CD4-positive, alpha-beta memory T cell (primary cell): Measurements from ENCODE around the gene TCF7L1. TPM values are rescaled to one million over a fixed set of nuclear protein-coding genes. Genes with fewer than 3 reads are reported as not detected.

Experiments used
- CTCF ChIA-PET: fragments of 350-600 bp; sonication (Branson Sonifier 250); formaldehyde crosslinking; loops from one replicate; lab custom pipeline; 2021; ENCODE audit warnings: inconsistent platforms; ENCODE audit not compliant: partially characterized antibody; lab: Charles Lee
- POLR2A ChIA-PET: fragments of 350-600 bp; sonication (Branson Sonifier 250); formaldehyde crosslinking; loops from one replicate; lab custom pipeline; 2021; ENCODE audit not compliant: partially characterized antibody; lab: Charles Lee
- DNase-seq, 5 donors: peaks; one replicate each; pipeline versions ENCODE4 v3.0.0 to v3.0.0-alpha.2; 2020 to 2022; ENCODE audit warnings: mixed read lengths in 1 of 5
- H3K27ac ChIP-seq: one replicate; pipeline ENCODE4 v1.7.0; 2013; ENCODE audit warnings: low read depth, low read length
- H3K27me3 ChIP-seq: 2 replicates; pipeline ENCODE4 v1.7.0; 2013; ENCODE audit warnings: mild to moderate bottlenecking, low read length, moderate library complexity; ENCODE audit not compliant: insufficient read depth
- H3K36me3 ChIP-seq: 2 replicates; pipeline ENCODE4 v1.7.0; 2013; ENCODE audit warnings: mild to moderate bottlenecking, low read length, moderate library complexity; ENCODE audit not compliant: insufficient read depth
- H3K4me1 ChIP-seq: 2 replicates; pipeline ENCODE4 v1.7.0; 2013; ENCODE audit warnings: mild to moderate bottlenecking, low read length, moderate library complexity; ENCODE audit not compliant: insufficient read depth
- H3K4me3 ChIP-seq, 2 donors: one replicate each; pipeline ENCODE4 v1.7.0; 2013; ENCODE audit warnings: low read length in 2 of 2, mild to moderate bottlenecking in 1 of 2
- H3K9me3 ChIP-seq, 2 donors: one replicate each; pipeline ENCODE4 v1.7.0; 2013; ENCODE audit warnings: low read length in 2 of 2, control low read depth in 1 of 2; ENCODE audit not compliant: control insufficient read depth in 1 of 2
- H3K27ac Mint-ChIP-seq, 7 donors: one replicate each; pipeline ENCODE4 v1.8.0; 2020 to 2021; ENCODE audit warnings: mixed read lengths in 7 of 7, mild to moderate bottlenecking in 6 of 7, inconsistent platforms in 3 of 7, moderate library complexity in 3 of 7
- H3K27me3 Mint-ChIP-seq, 2 donors: one replicate each; pipeline ENCODE4 v1.8.0; 2020 to 2021; ENCODE audit warnings: mixed read lengths in 2 of 2
- H3K36me3 Mint-ChIP-seq, 2 donors: one replicate each; pipeline ENCODE4 v1.8.0; 2020 to 2021; ENCODE audit warnings: mixed read lengths in 2 of 2, inconsistent platforms in 1 of 2, mild to moderate bottlenecking in 1 of 2
- H3K4me1 Mint-ChIP-seq, 4 donors: one replicate each; pipeline ENCODE4 v1.8.0; 2020 to 2021; ENCODE audit warnings: mixed read lengths in 4 of 4, mild to moderate bottlenecking in 1 of 4
- H3K4me3 Mint-ChIP-seq, 8 donors: one replicate each; pipeline ENCODE4 v1.8.0; 2020 to 2021; ENCODE audit warnings: mixed read lengths in 8 of 8, mild to moderate bottlenecking in 7 of 8, moderate library complexity in 6 of 8, inconsistent platforms in 3 of 8
- H3K9me3 Mint-ChIP-seq, 8 donors: one replicate each; pipeline ENCODE4 v1.8.0; 2020 to 2021; ENCODE audit warnings: mixed read lengths in 8 of 8, mild to moderate bottlenecking in 5 of 8, inconsistent platforms in 3 of 8, moderate library complexity in 1 of 8
- intact Hi-C: fragments of 100-400 bp; cut with micrococcal nuclease; formaldehyde crosslinking; loops from one replicate; pipeline ENCODE4 v1.15.1; 2023
- polyA plus RNA-seq, 2 donors: library from polyadenylated mRNA; unstranded; fragments of 300-500 nt; fragmentation: Illumina TruSeq; gene quantifications; one replicate each; pipeline ENCODE4 v1.2.3, GENCODE V29; 2021
- total RNA-seq, 2 experiments: library from RNA; stranded (reverse); gene quantifications; one replicate each; pipeline ENCODE4 v1.2.3, GENCODE V29; 2021

TCF7L1 gene
- total and polyA plus RNA-seq, 4 experiments from 2014 or later: 0.06 TPM; not detected in 3

GRCh38 chr2:85354286-85355072, 221.3 kb downstream of the TCF7L1 start, which contains the start of the genes ELMOD3 and RETSAT:
TSS of gene ELMOD3 (plus strand) at chr2:85354769. CDS start at chr2:85357199, 2,430 bp downstream.
TSS of gene RETSAT (minus strand) at chr2:85354528. CDS start at chr2:85354507, 21 bp downstream.
- DNase-seq: peak; percentile 98 to 99 (median 99)

DNA sequence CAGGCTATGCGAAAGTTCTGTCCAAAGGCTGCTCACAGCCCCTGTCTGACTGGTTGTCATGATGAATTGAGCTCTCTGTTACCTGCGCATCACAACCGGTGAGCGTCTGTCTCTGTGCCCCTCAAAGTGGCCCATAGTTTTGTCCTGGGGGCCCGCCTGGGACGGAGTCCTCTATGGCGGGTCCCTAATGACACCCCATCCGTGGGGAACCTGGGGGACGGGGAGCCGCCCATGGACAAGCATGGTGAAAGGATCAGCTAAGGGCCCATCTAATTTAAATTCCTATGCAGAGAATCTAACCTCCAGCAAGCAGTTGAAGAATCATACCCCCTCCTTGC, 221.8 kb downstream of the TCF7L1 start:
- no peaks in the 10 kb centered on the region for H3K27me3 ChIP-seq
- H3K4me3 ChIP-seq: peak overlapping the region; percentile 64 to 81
- H3K27ac ChIP-seq: peak overlapping the region; percentile 94
- peaks cover 38 to 58% of the 10 kb centered on the region in 2 donors for H3K36me3 Mint-ChIP-seq
- peaks cover 44% of the 10 kb centered on the region for H3K4me1 ChIP-seq
- H3K9me3 ChIP-seq: no peaks in the 10 kb centered on the region
- peaks cover 18% of the 10 kb centered on the region for H3K36me3 ChIP-seq
- DNase-seq: no peak
- H3K27ac Mint-ChIP-seq: peak overlapping the region; percentile 94 to 100 (median 99)
- H3K9me3 Mint-ChIP-seq: no peaks in the 10 kb centered on the region
- ChIA-PET CTCF (interaction anchor here (1.1 to 2.6 kb wide), 4 partner anchors 9 to 196 kb away, joined by 4 to 12 read pairs (median 6); partner anchors contain the start of gene TGOLN2), POLR2A (interaction anchor here (0.7 to 10.9 kb wide), 22 partner anchors 9 to 261 kb away, joined by 3 to 240 read pairs (median 6); partner anchors contain the start of genes MAT2A, RNF181, SH2D6 and TGOLN2)
- intact Hi-C loops: loop anchor here (2.0 kb wide), 1 partner anchor 54 kb away; no protein-coding TSS in a partner anchor
- H3K4me3 Mint-ChIP-seq: peak overlapping the region; percentile 97 to 100 (median 99)
- H3K4me1 Mint-ChIP-seq: peaks cover 30 to 77% (median 57%) of the 10 kb centered on the region in 4 donors
- H3K27me3 Mint-ChIP-seq: no peaks in the 10 kb centered on the region

More at GRCh38 chr2:85354286-85355072, 221.3 kb downstream of the TCF7L1 start, which contains the start of the genes ELMOD3 and RETSAT:
- Mint-ChIP-seq H3K9me3 (no peaks in the 10 kb centered on the region), H3K27me3 (no peaks in the 10 kb centered on the region), H3K27ac (peak within 1 kb of the TSS; percentile 94 to 100 (median 99)), H3K4me3 (peak within 1 kb of the TSS; percentile 97 to 100 (median 99)), H3K36me3 (peaks cover 43 to 59% of the 10 kb centered on the region in 2 donors), H3K4me1 (peaks cover 28 to 74% (median 57%) of the 10 kb centered on the region in 4 donors)
- peak within 1 kb of the TSS; percentile 94 for H3K27ac ChIP-seq
- CTCF ChIA-PET: interaction anchor here (0.6 to 2.6 kb wide), 6 partner anchors 9 to 232 kb away, joined by 3 to 12 read pairs (median 4); partner anchors contain the start of gene TGOLN2
- intact Hi-C loops: loop anchor here (1.0 to 5.0 kb wide), 8 partner anchors 26 to 1088 kb away; partner anchors contain the start of genes KDM3A, SH2D6 and USP39
- no peaks in the 10 kb centered on the region for H3K9me3 ChIP-seq
- POLR2A ChIA-PET: interaction anchor here (0.7 to 10.9 kb wide), 25 partner anchors 8 to 1087 kb away, joined by 3 to 240 read pairs (median 5); partner anchors contain the start of genes KDM3A, MAT2A, RNF181 and SH2D6
- no peaks in the 10 kb centered on the region for H3K27me3 ChIP-seq
- peaks cover 24% of the 10 kb centered on the region for H3K36me3 ChIP-seq
- peak within 1 kb of the TSS; percentile 64 to 81 for H3K4me3 ChIP-seq
- peaks cover 44% of the 10 kb centered on the region for H3K4me1 ChIP-seq

DNA sequence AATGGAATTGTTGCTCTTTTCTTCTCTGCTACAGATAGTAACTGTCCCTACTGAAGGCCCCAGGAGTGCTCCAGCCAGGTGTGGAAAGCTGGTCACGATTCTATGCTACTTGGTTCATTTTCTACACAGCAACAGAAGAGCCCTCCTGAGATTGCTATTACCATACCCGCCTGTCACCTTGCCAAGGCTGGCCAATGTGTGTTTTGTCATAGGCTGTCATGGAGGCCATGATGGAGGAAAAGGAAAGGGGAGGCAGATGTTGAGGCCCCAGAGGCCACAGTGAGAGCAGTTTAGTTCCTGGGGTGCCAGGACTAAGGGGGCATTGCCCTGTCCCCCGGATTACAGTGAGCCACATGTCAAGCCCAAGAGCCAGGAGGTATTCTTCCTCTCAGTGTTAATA, 222.3 kb downstream of the TCF7L1 start:
- no peaks in the 10 kb centered on the region for H3K9me3 Mint-ChIP-seq
- no peaks in the 10 kb centered on the region for H3K27me3 Mint-ChIP-seq
- H3K4me3 ChIP-seq: peak overlapping the region; percentile 64 to 81
- intact Hi-C loops: loop anchor here (2.0 kb wide), 1 partner anchor 53 kb away; no protein-coding TSS in a partner anchor
- peak overlapping the region in 6 of 7 donors; percentile 48 to 100 (median 84) for H3K27ac Mint-ChIP-seq
- peaks cover 33 to 56% of the 10 kb centered on the region in 2 donors for H3K36me3 Mint-ChIP-seq
- peaks cover 30 to 74% (median 56%) of the 10 kb centered on the region in 4 donors for H3K4me1 Mint-ChIP-seq
- POLR2A ChIA-PET: interaction anchor here (0.7 to 10.9 kb wide), 11 partner anchors 9 to 260 kb away, joined by 4 to 240 read pairs (median 7); partner anchors contain the start of genes MAT2A, TGOLN2 and USP39
- no peaks in the 10 kb centered on the region for H3K27me3 ChIP-seq
- peaks cover 44% of the 10 kb centered on the region for H3K4me1 ChIP-seq
- peaks cover 13% of the 10 kb centered on the region for H3K36me3 ChIP-seq
- no peak for DNase-seq
- no peaks in the 10 kb centered on the region for H3K9me3 ChIP-seq
- peak overlapping the region; percentile 94 for H3K27ac ChIP-seq
- CTCF ChIA-PET: interaction anchor here (2.6 kb wide), 1 partner anchor 28 kb away, joined by 12 read pairs; the partner anchor contains the start of gene TGOLN2
- H3K4me3 Mint-ChIP-seq: peak overlapping the region; percentile 97 to 100 (median 99)

- intact Hi-C loops: no loop called here
- DNase-seq: no peak
- no peaks in the 10 kb centered on the region for H3K27me3 Mint-ChIP-seq
- H3K4me1 ChIP-seq: peaks cover 44% of the 10 kb centered on the region
- H3K27ac Mint-ChIP-seq: no peak overlapping the region
- H3K9me3 Mint-ChIP-seq: no peaks in the 10 kb centered on the region
- H3K36me3 Mint-ChIP-seq: peaks cover 30 to 51% of the 10 kb centered on the region in 2 donors
- no peaks in the 10 kb centered on the region for H3K9me3 ChIP-seq
- H3K4me3 ChIP-seq: no peak overlapping the region
- H3K27me3 ChIP-seq: no peaks in the 10 kb centered on the region
- ChIA-PET CTCF (interaction anchor here (1.4 kb wide), 1 partner anchor 195 kb away, joined by 3 read pairs; no protein-coding TSS in a partner anchor), POLR2A (interaction anchor here (4.2 to 10.9 kb wide), 2 partner anchors 30 to 183 kb away, joined by 43 to 240 read pairs; partner anchors contain the start of genes MAT2A and TGOLN2)
- H3K36me3 ChIP-seq: peaks cover 9% of the 10 kb centered on the region
- no peak overlapping the region for H3K27ac ChIP-seq
- H3K4me1 Mint-ChIP-seq: peaks cover 28 to 69% (median 52%) of the 10 kb centered on the region in 4 donors
- H3K4me3 Mint-ChIP-seq: peak overlapping the region in 3 of 8 donors; percentile 97 to 100 (median 100)
Measured at GRCh38 chr2:85356186-85356585, 223.0 kb downstream of the TCF7L1 start.

DNA sequence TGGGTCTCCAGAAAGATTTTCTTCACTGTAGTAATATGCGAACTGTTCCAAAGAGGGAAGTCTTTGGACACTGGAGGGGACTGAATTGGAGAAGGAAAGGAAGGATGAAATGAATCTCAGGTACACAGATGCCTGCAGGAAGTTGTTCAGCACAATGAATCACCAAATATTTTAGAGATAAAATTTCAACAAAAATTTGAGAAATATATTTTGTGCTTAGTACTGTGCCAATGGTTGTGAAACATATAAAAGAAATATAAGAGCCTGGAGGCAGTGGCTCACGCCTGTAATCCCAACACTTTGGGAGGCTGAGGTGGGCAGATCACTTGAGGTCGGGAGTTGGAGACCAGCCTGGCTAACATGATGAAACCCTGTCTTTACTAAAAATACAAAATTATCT, 224.5 kb downstream of the TCF7L1 start:
- Histone ChIP-seq H3K4me1 (peaks cover 40% of the 10 kb centered on the region), H3K27me3 (no peaks in the 10 kb centered on the region), H3K36me3 (peaks cover 9% of the 10 kb centered on the region), H3K27ac (no peak overlapping the region), H3K9me3 (no peaks in the 10 kb centered on the region), H3K4me3 (no peak overlapping the region)
- intact Hi-C loops: no loop called here
- no peak overlapping the region for H3K27ac Mint-ChIP-seq
- ChIA-PET POLR2A (interaction anchor here (0.6 to 10.9 kb wide), 3 partner anchors 31 to 809 kb away, joined by 3 to 240 read pairs (median 3); partner anchors contain the start of gene TGOLN2), CTCF (no interaction called here)
- H3K27me3 Mint-ChIP-seq: no peaks in the 10 kb centered on the region
- H3K4me3 Mint-ChIP-seq: peak overlapping the region in 1 of 8 donors; percentile 9
- H3K9me3 Mint-ChIP-seq: no peaks in the 10 kb centered on the region
- H3K36me3 Mint-ChIP-seq: peaks cover 37 to 53% of the 10 kb centered on the region in 2 donors
- peaks cover 28 to 62% (median 46%) of the 10 kb centered on the region in 4 donors for H3K4me1 Mint-ChIP-seq
- no peak for DNase-seq
